ENCODE data around the gene SNAPIN.

The SNAPIN gene

DNA sequence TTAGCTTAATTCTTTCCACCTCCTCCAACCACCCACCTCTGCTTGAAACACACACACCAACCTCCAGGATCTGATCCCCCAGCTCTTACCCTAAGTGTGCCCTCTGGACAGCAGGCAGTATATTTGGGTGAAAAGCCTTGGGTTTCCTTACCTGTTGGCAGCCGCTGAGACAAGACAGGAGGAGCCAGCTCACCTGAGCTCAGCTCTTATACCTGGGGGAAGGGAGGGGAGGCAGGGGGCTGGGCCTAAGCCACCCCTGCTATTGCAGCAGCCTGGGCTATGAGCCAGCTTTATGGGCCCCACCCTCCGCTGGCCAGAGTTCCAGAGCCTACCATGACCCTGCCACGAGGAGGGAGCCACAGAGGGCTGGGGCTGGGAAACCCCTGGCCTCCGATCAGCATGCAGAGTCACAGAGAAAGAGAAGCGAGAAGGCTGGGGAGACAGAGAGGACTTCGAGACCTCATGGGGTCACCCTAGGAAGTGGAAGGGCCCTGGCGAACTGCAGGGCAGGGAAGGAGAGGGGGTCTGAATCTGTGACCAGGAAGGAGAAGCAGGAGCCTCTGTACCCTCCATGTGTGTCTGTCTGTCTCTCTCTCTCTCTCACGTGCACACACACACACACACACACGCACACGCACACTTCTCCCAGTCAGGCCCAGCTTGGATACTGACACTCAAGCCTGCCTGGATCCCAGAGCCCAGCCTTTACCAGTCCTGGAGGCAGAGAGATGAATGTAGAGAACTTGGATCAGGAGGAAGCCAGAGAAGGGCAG, 42.2 kb upstream of the SNAPIN start, which contains the start of gene S100A14:
Gene S100A14, minus strand, starts transcription at position 182 of the 773 bp plus-strand sequence. CDS start 467 bp downstream, outside the sequence.
- H3K27me3 ChIP-seq (ENCODE audit: control insufficient read depth, low read length): no peaks in the 10 kb centered on the region
- peaks cover 22% of the 10 kb centered on the region for H3K36me3 ChIP-seq (ENCODE audit: control insufficient read depth, low read length)
- H3K27ac ChIP-seq (ENCODE audit: low read depth, low read length): no peak within 1 kb of the TSS
- TF ChIP-seq, protein P1, sequence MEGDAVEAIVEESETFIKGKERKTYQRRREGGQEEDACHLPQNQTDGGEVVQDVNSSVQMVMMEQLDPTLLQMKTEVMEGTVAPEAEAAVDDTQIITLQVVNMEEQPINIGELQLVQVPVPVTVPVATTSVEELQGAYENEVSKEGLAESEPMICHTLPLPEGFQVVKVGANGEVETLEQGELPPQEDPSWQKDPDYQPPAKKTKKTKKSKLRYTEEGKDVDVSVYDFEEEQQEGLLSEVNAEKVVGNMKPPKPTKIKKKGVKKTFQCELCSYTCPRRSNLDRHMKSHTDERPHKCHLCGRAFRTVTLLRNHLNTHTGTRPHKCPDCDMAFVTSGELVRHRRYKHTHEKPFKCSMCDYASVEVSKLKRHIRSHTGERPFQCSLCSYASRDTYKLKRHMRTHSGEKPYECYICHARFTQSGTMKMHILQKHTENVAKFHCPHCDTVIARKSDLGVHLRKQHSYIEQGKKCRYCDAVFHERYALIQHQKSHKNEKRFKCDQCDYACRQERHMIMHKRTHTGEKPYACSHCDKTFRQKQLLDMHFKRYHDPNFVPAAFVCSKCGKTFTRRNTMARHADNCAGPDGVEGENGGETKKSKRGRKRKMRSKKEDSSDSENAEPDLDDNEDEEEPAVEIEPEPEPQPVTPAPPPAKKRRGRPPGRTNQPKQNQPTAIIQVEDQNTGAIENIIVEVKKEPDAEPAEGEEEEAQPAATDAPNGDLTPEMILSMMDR (IDR thresholded peaks at IDR 0.05; ENCODE audit: low read depth, low read length, poor library complexity, severe bottlenecking): no peak
- TF ChIP-seq EZH2phosphoT487 (IDR thresholded peaks at IDR 0.05; ENCODE audit: borderline replicate concordance, low read length): no peak
- H3K9me3 ChIP-seq (ENCODE audit: control insufficient read depth, insufficient read depth, low read length): no peaks in the 10 kb centered on the region
- H3K4me1 ChIP-seq (ENCODE audit: control insufficient read depth, low read length): peaks cover 6% of the 10 kb centered on the region
- H3K4me2 ChIP-seq (ENCODE audit: low read length): no peak within 1 kb of the TSS
- no peak within 1 kb of the TSS for H3K4me3 ChIP-seq (ENCODE audit: low read length)
- H3F3A ChIP-seq (ENCODE audit: control insufficient read depth, insufficient read depth): no peaks in the 10 kb centered on the region
- H3K79me2 ChIP-seq (ENCODE audit: control insufficient read depth, low read length): no peaks in the 10 kb centered on the region
- no peaks in the 10 kb centered on the region for H3K9me2 ChIP-seq (replicated peaks; ENCODE audit: control insufficient read depth, low read length)
- no peaks in the 10 kb centered on the region for H4K20me1 ChIP-seq (ENCODE audit: control insufficient read depth, insufficient read depth, low read depth, low read length)

DNA sequence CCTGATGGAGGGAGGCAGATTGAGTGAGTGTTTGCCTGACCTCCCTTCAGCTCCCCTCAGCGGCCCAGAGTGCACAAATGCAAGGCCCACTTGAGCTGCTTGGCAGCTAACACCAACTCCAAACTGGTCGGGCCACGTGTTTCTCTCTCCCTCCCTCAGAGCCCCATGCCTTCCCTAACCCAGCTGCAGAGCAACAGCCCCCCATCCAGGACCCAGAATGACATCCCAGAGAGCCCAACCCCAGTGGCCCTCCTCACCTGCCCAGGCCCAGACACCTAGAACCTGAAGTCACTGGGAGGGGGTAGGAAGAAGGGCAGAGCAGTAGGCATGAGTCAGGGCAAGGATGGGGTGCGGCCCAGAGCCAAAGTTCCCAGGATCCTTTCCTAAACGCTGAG, 41.6 kb upstream of the SNAPIN start:
- no peak overlapping the region for H3K4me2 ChIP-seq (ENCODE audit: low read length)
- no peaks in the 10 kb centered on the region for H3K9me2 ChIP-seq (replicated peaks; ENCODE audit: control insufficient read depth, low read length)
- no peak overlapping the region for H3K27ac ChIP-seq (ENCODE audit: low read depth, low read length)
- H3K27me3 ChIP-seq (ENCODE audit: control insufficient read depth, low read length): no peaks in the 10 kb centered on the region
- H3K9me3 ChIP-seq (ENCODE audit: control insufficient read depth, insufficient read depth, low read length): no peaks in the 10 kb centered on the region
- H3K4me1 ChIP-seq (ENCODE audit: control insufficient read depth, low read length): peaks cover 8% of the 10 kb centered on the region
- H3F3A ChIP-seq (ENCODE audit: control insufficient read depth, insufficient read depth): no peaks in the 10 kb centered on the region
- H4K20me1 ChIP-seq (ENCODE audit: control insufficient read depth, insufficient read depth, low read depth, low read length): no peaks in the 10 kb centered on the region
- TF ChIP-seq EZH2phosphoT487 (IDR thresholded peaks at IDR 0.05; ENCODE audit: borderline replicate concordance, low read length): no peak
- TF ChIP-seq, protein P1 (IDR thresholded peaks at IDR 0.05; ENCODE audit: low read depth, low read length, poor library complexity, severe bottlenecking): no peak
- H3K79me2 ChIP-seq (ENCODE audit: control insufficient read depth, low read length): no peaks in the 10 kb centered on the region
- H3K36me3 ChIP-seq (ENCODE audit: control insufficient read depth, low read length): peaks cover 22% of the 10 kb centered on the region
- no peak overlapping the region for H3K4me3 ChIP-seq (ENCODE audit: low read length)

DNA sequence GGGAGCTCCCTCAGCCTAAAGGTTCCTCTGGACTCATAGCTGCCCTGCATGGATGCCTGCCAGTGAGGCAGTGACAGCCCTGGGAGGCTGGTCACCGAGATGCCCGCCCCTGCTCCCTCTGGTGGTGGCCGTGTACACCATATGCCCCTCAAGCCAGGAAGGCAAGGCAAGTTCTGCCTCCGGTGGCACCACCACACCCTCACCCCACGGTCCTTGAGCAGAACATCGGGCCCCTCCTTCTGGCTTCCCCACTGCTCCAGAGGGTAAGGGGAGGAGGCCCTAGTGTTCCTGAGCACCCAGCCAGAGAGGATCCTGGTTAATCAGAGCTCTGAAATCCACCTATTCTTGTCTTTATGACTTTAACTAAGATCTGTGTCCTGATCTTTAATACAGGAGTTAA, 40.8 kb upstream of the SNAPIN start:
- Histone ChIP-seq H3K36me3 (ENCODE audit: control insufficient read depth, low read length) (peaks cover 27% of the 10 kb centered on the region), H3K4me3 (ENCODE audit: low read length) (no peak overlapping the region), H3K4me2 (ENCODE audit: low read length) (no peak overlapping the region), H3K27me3 (ENCODE audit: control insufficient read depth, low read length) (no peaks in the 10 kb centered on the region), H3K9me3 (ENCODE audit: control insufficient read depth, insufficient read depth, low read length) (no peaks in the 10 kb centered on the region), H3K79me2 (ENCODE audit: control insufficient read depth, low read length) (no peaks in the 10 kb centered on the region), H3F3A (ENCODE audit: control insufficient read depth, insufficient read depth) (no peaks in the 10 kb centered on the region), H3K27ac (ENCODE audit: low read depth, low read length) (no peak overlapping the region), H3K4me1 (ENCODE audit: control insufficient read depth, low read length) (peaks cover 16% of the 10 kb centered on the region), H3K9me2 (replicated peaks; ENCODE audit: control insufficient read depth, low read length) (no peaks in the 10 kb centered on the region), H4K20me1 (ENCODE audit: control insufficient read depth, insufficient read depth, low read depth, low read length) (no peaks in the 10 kb centered on the region)
- TF ChIP-seq, protein P1 (IDR thresholded peaks at IDR 0.05; ENCODE audit: low read depth, low read length, poor library complexity, severe bottlenecking): peak; percentile 76
- no peak for TF ChIP-seq EZH2phosphoT487 (IDR thresholded peaks at IDR 0.05; ENCODE audit: borderline replicate concordance, low read length)

Measured in DOHH2 (cell line).